GM19395 (cell line): Measurements from ENCODE around the gene DUSP12.
"Not testable (repeated sequence)": the region's sequence is repeated elsewhere in the genome, so short reads cannot be mapped to it uniquely, and the experiment has no call there.

Experiments
- ATAC-seq: cut with Tn5 transposase; IDR thresholded peaks from one replicate; pipeline ENCODE4 v1.9.1; 2021; ENCODE audit warnings: mild to moderate bottlenecking, moderate library complexity; ENCODE audit not compliant: unreplicated experiment

Gene DUSP12, protein sequence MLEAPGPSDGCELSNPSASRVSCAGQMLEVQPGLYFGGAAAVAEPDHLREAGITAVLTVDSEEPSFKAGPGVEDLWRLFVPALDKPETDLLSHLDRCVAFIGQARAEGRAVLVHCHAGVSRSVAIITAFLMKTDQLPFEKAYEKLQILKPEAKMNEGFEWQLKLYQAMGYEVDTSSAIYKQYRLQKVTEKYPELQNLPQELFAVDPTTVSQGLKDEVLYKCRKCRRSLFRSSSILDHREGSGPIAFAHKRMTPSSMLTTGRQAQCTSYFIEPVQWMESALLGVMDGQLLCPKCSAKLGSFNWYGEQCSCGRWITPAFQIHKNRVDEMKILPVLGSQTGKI

DNA sequence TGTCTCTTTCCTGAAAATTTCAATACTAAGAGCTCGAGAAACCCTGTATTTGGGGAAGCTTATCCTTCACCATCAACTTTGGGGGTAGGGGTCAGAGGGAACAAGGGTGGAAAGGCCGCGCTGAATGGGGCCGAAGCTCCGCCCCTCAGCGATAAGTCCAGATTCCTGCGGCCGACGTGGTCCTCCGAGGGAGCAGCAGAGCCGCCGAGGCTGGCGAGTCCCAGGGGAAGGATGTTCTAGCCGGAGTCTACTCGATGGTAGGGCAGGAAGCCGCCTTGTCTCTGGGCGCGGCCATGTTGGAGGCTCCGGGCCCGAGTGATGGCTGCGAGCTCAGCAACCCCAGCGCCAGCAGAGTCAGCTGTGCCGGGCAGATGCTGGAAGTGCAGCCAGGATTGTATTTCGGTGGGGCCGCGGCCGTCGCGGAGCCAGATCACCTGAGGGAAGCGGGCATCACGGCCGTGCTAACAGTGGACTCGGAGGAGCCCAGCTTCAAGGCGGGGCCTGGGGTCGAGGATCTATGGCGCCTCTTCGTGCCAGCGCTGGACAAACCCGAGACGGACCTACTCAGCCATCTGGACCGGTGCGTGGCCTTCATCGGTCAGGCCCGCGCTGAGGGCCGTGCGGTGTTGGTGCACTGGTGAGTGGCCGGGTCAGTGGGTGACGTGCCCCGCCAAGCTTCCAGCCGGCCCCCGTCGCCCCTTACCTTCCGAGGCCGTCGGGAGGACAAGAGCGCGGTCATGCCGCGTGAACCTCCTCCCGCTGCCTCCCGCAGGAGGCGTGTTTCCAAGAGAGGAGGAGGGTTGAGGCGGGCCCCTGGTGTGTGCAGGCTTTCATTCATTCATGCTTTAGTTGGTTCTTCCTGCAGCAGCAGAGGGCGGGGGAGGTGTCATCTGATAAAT lies at the start of gene DUSP12:
Gene DUSP12, plus strand, starts transcription at position 278 of the 899 bp plus-strand sequence. Its CDS starts 16 bp downstream, at position 294.
- peak; percentile 97 for ATAC-seq

DNA sequence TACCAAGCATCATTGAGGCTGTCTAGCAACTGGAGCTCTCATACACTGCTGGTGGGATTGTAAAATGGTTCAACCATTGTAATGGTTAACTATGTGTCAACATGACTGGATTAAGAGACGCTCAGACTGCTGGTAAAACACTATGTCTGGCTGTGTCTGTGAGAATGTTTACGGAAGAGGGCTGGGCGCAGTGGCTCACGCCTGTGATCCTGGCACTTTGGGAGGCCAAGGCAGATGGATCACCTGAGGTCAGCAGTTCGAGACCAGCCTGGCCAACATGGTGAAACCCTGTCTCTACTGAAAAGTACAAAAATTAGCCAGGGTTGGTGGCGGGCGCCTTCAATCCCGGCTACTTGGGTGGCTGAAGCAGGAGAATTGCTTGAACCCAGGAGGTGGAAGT lies 47.3 kb upstream of the DUSP12 start:
- no peak for ATAC-seq

DNA sequence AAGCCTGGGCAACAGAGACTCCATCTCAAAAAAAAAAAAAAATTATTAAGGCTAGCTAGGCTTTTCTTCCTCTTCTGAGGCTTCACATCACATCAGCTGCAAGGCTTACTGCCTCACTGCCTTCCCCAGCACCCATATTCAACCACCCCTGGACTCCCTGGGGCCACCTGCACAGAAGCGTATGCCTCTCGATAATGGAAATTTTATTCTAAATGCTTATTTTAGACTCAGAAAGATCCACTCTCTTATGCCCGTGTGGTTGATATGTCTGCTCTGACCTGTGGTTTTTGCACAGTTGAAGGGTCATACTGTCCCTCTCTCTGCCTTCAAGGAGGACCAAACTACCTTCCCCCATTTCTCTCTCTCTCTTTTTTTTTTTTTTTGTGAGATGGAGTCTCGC lies 44.0 kb upstream of the DUSP12 start:
- peak; percentile 35 for ATAC-seq

DNA sequence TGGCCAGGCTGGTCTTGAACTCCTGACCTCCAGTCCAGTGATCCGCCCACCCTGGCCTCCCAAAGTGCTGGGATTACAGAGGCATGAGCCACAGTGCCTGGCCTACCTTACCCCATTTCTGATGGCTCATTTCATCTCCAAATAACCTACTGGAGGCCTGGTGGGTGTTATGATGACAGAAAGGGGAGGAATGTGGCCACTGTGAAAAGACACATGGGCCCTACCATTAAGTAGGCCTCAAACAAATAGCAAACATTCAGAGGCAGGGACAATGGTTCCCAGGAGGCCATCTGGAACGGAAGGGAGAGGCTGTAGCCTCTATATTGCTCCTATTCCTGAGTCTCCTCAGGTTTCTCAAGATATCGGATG lies 43.5 kb upstream of the DUSP12 start:
- no peak for ATAC-seq

DNA sequence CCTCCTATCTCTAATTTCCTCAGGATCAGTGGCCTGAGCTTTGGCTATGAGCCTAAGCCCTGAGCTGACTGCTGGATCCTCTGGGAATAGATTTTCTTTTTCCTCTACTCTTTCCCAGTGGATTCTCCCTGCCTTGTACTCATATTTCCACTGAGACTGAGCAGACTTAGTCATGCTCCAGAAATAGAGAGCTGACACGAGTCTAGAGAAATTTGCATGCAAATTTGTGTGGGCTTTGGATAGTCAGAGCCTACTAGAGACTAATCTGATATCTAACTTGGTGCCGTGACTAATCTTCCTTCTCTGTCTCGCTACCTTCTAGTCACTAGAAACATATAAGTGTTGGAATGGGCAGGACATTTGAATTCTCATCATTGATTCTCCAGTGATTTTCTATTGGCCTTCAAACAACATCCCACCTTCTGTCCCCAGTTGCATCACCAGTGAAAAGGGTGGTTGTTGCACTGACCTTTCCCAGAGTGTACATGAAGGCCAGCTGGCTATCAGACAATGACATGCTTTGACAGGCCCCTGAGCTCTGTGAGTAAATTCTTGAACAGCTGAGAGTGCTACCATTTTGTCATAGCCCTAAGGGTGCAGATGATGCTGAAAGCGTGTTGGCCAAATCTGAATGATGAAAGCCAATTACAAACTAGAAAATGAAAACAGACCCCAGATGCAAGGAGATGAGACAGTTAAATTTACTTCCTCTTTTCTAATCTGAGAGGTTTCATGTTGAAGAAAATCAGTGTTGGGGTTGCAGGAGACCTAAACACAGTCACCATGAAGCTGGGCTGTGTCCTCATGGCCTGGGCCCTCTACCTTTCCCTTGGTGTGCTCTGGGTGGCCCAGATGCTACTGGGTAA lies 42.9 kb upstream of the DUSP12 start, which contains the start of gene FCRLA:
Gene FCRLA, plus strand, starts transcription at position 748 of the 866 bp plus-strand sequence. Its CDS starts 36 bp downstream, at position 784.
- peak; percentile 78 for ATAC-seq

DNA sequence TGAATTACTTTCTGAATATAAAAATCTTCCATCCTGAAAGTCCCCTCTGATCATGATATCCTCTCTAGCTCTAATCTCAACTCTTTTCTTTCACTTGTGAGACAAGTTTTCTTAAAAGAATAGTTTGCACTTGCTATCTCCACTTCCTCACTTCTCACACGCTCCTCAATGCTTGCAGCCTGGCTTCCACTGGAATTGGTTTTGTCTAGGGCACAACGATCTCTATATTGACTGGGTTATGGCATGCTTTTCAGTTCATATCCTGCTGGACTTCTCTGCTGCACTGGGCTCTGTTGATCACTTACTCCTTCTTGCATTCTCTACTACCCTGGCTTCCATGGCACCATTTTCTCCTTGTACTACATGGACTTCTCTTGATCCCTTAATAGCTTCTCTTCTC lies 42.1 kb upstream of the DUSP12 start:
- no peak for ATAC-seq

DNA sequence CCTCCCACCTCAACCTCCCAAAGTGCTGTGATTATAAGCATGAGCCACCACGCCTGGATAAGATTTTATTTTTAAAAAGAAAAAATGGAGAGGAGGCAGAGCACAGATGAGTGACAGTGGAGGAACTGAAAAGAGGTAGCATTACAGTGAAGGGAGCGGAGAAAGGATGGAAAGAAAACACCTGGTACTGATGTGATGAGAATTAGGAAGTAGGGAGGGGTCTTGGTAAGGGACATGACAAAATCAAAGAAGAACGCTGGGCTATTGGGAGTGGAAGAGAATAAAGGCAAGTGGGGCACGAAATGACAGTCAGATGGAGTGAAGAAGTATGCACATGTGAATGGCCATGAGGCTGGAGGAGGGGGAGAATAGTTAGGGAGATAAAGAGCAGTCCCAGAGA lies 40.2 kb upstream of the DUSP12 start:
- no peak for ATAC-seq

DNA sequence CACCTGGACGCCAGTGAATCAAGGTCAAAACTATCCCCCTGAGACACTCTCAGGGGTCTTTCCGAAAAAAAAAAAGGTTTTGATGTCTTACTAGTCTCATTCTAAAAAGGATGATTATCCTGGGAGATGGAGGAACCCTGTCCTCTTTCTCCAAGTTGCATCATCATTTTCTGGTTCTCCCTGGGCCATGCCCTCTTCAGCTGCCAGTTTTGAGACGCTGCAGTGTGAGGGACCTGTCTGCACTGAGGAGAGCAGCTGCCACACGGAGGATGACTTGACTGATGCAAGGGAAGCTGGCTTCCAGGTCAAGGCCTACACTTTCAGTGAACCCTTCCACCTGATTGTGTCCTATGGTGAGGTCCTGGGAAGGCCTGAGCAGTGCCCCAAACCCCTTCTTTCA lies 39.0 kb upstream of the DUSP12 start:
- no peak for ATAC-seq

DNA sequence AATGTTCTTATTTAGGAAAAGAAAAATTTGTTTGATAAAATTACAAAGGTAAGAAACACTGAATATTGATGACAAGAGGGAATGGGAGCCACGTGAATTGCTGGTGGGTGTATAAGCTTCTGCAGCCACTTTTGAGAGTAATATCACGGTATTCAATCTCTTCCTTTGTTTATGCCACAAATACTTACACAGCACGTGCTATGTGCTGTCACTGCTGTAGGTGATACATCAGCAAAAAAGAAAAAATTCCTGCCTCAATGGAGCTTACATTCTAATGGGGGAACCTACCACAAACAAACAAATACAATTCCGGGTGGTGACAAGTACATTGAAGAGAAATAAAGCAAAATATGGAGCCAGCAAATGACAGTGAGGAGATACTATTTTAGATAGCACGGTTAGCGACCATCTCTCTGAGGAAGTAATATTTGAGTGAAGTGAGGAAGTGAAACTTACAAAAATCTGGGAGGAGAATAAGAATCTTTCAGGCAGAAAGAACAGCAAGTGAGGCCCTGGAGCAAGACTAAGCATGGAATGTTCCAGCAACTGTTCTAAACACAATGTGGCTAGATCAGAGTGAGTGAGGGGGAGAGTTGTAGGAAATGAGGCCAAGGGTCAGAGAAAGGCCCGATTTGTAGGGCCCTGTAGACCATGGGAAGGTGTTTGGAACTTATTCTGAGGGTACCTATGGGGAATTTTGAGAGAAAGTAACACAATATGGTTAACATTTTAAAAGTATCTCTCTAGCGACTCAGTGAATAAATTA lies 30.8 kb upstream of the DUSP12 start:
- peak; percentile 69 for ATAC-seq

DNA sequence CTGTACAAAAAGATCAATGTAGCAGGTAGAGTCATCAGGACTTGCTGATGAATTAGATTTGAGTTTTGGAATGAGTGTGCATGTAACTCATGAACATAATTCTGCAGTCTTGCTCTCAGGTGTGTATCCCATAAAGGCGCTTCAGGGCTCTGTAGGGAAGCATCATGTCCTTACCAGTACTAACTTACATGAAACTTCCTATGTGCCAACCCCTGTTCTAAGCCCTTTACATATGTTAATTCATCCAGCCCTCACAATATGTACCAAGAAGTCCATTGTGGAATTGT lies 30.3 kb upstream of the DUSP12 start:
- ATAC-seq, result peak; percentile 62

DNA sequence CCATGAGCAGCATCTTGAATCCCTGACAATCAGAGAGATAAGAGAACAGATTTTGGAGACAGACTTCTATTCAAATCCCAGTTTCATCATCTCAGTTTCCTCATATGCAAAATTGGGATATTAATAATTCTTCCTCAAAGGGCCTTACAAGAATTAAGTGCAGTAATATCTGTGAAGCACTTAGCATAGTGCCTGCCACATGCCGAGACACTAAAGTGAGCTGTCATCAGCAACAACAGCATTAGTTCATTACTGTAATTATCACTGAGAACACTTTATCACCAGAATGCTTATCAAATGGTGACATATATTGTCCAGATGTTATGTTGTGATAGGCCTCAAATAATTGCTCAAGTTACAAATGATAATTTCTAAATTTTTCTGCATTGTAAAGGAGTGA lies 29.2 kb upstream of the DUSP12 start:
- no peak for ATAC-seq

DNA sequence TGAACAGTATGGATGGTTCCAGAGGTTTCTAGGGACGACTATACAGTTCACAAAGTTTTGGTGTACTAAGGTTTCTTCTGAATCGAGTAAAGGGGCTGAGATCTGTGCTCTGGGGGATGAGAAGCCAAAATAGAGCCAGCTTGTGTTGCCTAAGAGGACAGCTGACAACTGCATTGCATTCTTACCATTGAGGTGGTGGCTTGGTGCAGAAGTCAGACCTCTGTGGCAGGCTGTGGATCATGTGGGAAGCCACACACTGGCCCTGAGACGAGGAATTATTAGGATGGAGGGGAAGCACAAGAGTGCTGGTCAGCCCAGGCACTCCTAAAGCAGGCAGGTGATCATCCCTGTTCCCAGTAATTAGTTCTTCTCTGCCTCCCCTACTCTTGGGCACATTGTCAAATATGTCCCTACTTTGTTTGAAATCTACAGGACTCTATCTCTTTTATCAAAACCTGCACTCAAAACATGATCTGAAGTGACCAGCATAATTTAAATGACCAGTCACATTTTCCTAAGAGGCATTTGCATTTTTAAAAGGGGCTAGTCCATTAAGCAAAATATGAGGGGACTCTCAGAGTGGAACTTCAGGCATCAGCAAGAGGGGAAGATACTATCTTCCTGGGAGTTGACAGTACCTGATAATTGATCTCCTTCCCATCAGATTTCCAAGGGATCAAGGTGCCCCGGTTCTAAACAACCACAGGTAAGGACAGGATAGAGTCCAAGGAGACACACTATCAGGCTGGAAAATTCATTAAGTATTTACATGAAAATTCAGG lies 28.4 kb upstream of the DUSP12 start, which contains the start of gene FCRLB:
Gene FCRLB, plus strand, starts transcription at position 589 of the 782 bp plus-strand sequence. CDS start 1,129 bp downstream, outside the sequence.
- ATAC-seq, result no peak

DNA sequence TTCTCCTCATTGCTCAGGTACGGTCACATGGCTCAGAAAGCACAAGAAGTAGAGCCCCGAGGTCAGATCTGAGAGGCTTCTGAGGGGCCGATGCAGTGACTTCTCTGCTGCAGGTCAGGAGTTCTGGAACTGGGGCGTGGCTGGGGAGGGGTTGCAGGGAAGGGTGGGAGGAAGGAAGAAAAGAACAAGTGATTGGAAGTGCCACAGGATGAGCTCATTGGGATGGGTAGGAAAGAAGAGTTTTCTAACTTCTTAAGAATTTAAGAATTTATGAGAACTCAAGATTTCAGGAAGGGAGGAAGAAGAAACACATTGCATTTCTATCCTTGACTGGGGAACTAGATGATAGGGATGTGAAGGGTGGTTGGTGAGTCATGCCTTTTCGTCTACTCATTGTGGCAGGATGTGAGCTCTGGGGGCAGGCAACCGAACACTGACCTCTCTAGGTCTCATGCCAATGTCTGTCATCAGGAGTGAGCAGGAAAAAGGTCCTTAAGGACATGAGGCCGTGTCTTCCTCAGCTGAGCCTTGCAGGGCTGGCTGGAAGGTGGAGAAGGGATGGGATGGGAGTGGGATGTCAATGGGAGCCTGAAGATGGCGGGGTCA lies 27.7 kb upstream of the DUSP12 start:
- ATAC-seq, result no peak

DNA sequence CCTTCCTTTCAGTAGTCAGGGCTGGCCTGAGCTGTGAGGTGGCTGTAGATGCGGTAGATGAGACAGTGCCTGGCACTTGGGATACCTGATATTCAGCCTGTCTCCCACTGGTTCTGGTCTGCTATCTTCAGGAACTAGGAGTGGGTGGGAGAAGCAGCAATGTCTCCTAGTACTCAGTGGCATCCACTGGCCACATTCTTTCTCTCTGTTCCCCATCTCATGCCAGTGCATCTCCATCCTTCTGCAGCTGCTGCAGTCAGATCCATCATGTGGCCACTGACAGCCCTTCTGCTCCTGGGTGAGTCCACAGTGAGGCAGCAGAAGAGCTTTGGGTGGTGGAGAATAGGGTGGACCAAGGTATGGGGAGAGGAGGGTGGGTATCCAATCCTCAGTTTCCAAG lies 27.2 kb upstream of the DUSP12 start:
- ATAC-seq, result no peak

DNA sequence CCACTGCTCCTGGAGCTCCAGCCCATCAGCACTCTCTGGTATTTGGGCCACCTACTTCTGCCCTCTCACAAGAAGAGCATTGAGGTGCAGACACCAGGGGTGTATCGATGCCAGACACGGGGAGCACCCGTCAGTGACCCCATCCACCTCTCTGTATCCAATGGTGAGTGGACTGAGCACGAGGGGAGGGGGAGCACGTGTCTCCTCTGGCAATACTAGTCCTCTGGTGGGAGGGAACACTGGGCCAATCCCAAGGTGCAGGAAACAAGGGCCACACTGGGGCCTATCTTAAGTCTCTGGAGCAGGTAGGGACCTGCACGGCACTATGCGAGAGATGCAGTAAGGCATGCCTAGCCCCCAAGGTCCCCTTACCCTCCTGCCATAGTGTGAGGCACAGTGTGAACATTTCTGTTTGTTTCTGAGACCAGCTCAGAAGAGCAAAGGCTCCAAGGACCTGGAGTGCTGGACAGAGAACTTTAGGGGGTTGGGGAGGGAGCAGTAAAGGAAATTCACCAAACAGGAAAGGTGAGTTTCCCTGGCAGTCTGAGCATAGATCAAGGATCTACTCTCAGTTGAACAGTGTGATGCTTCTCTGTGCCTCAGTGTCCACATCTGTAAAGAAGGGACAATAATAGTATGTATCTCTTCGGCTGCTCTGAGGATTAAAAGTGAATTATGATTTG lies 26.0 kb upstream of the DUSP12 start:
- no peak for ATAC-seq

DNA sequence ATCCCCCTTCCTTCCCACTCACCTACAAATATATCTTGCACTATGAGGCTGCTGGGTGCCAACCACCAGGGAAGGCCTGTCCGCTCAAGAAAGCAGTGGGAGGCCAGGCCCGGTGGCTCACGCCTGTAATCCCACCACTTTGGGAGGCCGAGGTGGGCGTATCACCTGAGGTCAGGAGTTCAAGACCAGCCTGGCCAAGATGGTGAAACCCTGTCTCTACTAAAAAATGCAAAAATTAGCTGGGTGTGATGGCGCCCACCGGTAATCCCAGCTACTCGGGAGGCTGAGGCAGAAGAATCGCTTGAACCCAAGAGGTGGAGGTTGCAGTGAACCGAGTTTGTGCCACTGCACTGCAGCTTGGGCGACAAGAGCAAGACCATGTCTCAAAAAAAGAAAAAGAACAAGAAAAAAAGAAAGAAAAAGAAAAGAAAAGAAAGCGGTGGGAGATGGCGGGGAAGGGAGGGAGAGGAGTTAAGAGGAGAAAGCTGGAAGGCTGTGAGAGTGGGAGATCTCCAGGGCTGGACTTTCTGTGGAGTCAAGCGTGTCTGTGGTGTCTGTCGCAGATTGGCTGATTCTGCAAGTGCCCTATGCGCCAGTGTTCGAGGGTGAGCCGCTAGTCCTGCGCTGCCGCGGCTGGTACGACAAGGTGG lies 24.2 kb upstream of the DUSP12 start:
- not testable (repeated sequence) for ATAC-seq

DNA sequence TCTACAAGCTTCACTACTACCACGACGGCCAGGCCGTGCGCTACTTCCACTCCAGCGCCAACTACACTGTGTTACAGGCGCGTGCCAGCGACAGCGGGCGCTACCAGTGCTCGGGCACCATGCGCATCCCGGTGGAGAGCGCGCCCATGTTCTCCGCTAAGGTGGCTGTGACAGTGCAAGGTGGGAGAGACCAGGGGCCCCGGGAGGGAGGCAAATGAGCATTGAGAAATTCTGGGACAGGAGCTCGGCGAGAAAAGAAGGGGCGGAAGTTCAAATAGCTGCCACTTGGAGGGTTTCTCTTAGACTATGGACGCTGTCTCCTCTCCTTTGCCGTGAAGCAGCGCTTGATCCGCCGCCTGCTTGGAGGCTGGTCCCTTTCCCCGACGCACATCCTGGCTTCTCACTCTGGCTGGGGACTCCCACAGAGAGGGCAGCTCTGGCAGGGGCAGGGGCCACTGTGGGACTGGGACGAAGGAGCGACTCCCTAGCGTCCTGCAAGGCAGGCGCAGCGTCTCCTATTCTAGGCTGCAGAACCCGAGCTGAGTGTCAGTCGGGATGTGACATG lies 23.6 kb upstream of the DUSP12 start:
- peak; percentile 30 for ATAC-seq
